ENCODE results near the gene TREML1.

Gene TREML1

DNA sequence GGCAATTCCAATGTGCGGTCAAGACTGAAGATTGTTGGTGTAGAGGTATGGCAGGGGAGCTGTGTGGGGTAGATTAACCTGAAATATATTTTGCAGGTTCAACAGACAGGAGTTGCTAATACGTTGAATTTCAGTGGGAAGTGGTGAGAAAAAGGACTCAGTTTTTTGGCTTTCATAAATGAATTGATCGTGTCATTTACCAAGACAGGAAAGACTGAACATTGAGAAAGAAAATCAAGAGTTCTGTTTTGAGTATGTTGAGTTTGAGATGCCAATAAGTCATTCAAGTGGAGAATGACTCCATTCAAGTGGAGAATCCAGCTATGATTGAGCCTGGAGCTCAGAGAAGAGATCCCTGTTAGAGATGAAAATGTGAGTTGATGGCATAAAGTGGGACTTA is 50.3 kb downstream of the TREML1 start:
- no peak overlapping the region for H3K27ac ChIP-seq (replicated peaks; ENCODE audit: low read length)
- no peaks in the 10 kb centered on the region for H3K4me1 ChIP-seq (ENCODE audit: control insufficient read depth in 2 of 2, insufficient read depth in 1 of 2, low read depth in 1 of 2, low read length in 2 of 2)
- H3K27me3 ChIP-seq (ENCODE audit: control insufficient read depth in 3 of 3, insufficient read depth in 3 of 3, low read depth in 1 of 3, low read length in 3 of 3), result no peaks in the 10 kb centered on the region
- H3K36me3 ChIP-seq (replicated peaks in 1 of 2; ENCODE audit: control insufficient read depth in 2 of 2, insufficient read depth in 2 of 2, low read length in 2 of 2), result peaks cover 4 to 24% of the 10 kb centered on the region in 2 donors
- no peak overlapping the region for H2BK5ac ChIP-seq (ENCODE audit: low read length)
- H3K79me1 ChIP-seq (ENCODE audit: low read depth, low read length), result no peaks in the 10 kb centered on the region
- no peak overlapping the region for H2BK15ac ChIP-seq (ENCODE audit: low read length)
- no peak overlapping the region for H3K9ac ChIP-seq (ENCODE audit: low read depth, low read length, poor library complexity)
- H3K14ac ChIP-seq (ENCODE audit: low read length), result no peak overlapping the region
- no peak overlapping the region for H4K8ac ChIP-seq (ENCODE audit: low read depth, low read length)
- no peak overlapping the region for H2BK12ac ChIP-seq (ENCODE audit: low read length)
- H3K23ac ChIP-seq (ENCODE audit: low read depth, low read length, poor library complexity), result no peak overlapping the region
- DNase-seq (ENCODE audit: low spot score), result no peak
- H3K4me3 ChIP-seq (ENCODE audit: low read length in 2 of 2), result no peak overlapping the region
- H4K91ac ChIP-seq (ENCODE audit: low read depth, low read length, poor library complexity), result no peak overlapping the region
- H2AK5ac ChIP-seq (ENCODE audit: low read depth, low read length), result no peak overlapping the region
- no peak overlapping the region for H3K4ac ChIP-seq (ENCODE audit: low read length)
- no peak overlapping the region for H3K4me2 ChIP-seq (ENCODE audit: insufficient read depth, low read length, poor library complexity, severe bottlenecking)
- no CpG with 5 or more reads among the region's 3 CpGs for WGBS, 2 donors (ENCODE audit: extremely low coverage in 2 of 2, insufficient read length in 2 of 2, insufficient replicate concordance in 1 of 2)
- no peak overlapping the region for H2AFZ ChIP-seq (ENCODE audit: low read length)
- no peak overlapping the region for H3K18ac ChIP-seq (ENCODE audit: low read length)
- H2BK120ac ChIP-seq (ENCODE audit: low read depth, low read length), result no peak overlapping the region
- H3K9me3 ChIP-seq (replicated peaks in 1 of 2; ENCODE audit: control insufficient read depth in 2 of 2, insufficient read depth in 1 of 2, low read depth in 1 of 2, low read length in 2 of 2), result no peaks in the 10 kb centered on the region

DNA sequence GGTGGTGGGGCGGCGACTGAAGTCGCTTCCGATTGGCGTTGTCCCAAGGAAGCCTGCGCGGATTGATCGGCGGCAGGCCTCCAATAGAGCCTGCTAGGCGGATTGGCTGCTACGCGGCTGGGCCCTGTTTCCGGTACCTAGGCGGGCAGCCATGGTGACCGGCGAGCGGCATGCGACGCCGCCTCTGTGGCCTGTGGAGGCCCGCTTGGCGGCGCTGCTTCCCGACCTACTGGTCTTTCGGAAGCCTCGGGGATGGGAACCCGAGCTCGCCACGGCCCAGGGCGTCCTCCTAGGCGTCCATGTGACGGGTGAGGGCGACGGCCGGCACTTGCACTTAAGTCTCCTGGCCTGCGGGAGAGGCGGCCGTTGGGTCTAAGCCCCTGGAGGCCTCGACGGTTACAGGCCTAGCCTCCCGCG is 53.3 kb downstream of the TREML1 start:
- no peak overlapping the region for H2AFZ ChIP-seq (ENCODE audit: low read length)
- no CpG with 5 or more reads among the region's 42 CpGs for WGBS, 2 donors (ENCODE audit: extremely low coverage in 2 of 2, insufficient read length in 2 of 2, insufficient replicate concordance in 1 of 2)
- peak; percentile 17 for DNase-seq (ENCODE audit: low spot score)

More for the DNA sequence above, 53.3 kb downstream of the TREML1 start:
- H3K18ac ChIP-seq (ENCODE audit: low read length), result no peak overlapping the region
- peaks cover 23 to 54% of the 10 kb centered on the region in 2 donors for H3K36me3 ChIP-seq (replicated peaks in 1 of 2; ENCODE audit: control insufficient read depth in 2 of 2, insufficient read depth in 2 of 2, low read length in 2 of 2)
- H3K79me1 ChIP-seq (ENCODE audit: low read depth, low read length), result no peaks in the 10 kb centered on the region
- no peak overlapping the region for H2BK120ac ChIP-seq (ENCODE audit: low read depth, low read length)
- no peaks in the 10 kb centered on the region for H3K4me1 ChIP-seq (ENCODE audit: control insufficient read depth in 2 of 2, insufficient read depth in 1 of 2, low read depth in 1 of 2, low read length in 2 of 2)
- H3K9me3 ChIP-seq (replicated peaks in 1 of 2; ENCODE audit: control insufficient read depth in 2 of 2, insufficient read depth in 1 of 2, low read depth in 1 of 2, low read length in 2 of 2), result no peaks in the 10 kb centered on the region
- H4K91ac ChIP-seq (ENCODE audit: low read depth, low read length, poor library complexity), result no peak overlapping the region
- no peaks in the 10 kb centered on the region for H3K27me3 ChIP-seq (ENCODE audit: control insufficient read depth in 3 of 3, insufficient read depth in 3 of 3, low read depth in 1 of 3, low read length in 3 of 3)
- no peak overlapping the region for H3K4me2 ChIP-seq (ENCODE audit: insufficient read depth, low read length, poor library complexity, severe bottlenecking)
- H2BK12ac ChIP-seq (ENCODE audit: low read length), result no peak overlapping the region
- H2BK15ac ChIP-seq (ENCODE audit: low read length), result no peak overlapping the region
- H3K4me3 ChIP-seq (ENCODE audit: low read length in 2 of 2), result no peak overlapping the region
- H3K4ac ChIP-seq (ENCODE audit: low read length), result no peak overlapping the region
- no peak overlapping the region for H2BK5ac ChIP-seq (ENCODE audit: low read length)
- no peak overlapping the region for H3K14ac ChIP-seq (ENCODE audit: low read length)
- H4K8ac ChIP-seq (ENCODE audit: low read depth, low read length), result no peak overlapping the region
- no peak overlapping the region for H2AK5ac ChIP-seq (ENCODE audit: low read depth, low read length)
- no peak overlapping the region for H3K23ac ChIP-seq (ENCODE audit: low read depth, low read length, poor library complexity)
- no peak overlapping the region for H3K27ac ChIP-seq (replicated peaks; ENCODE audit: low read length)
- no peak overlapping the region for H3K9ac ChIP-seq (ENCODE audit: low read depth, low read length, poor library complexity)
